Measurements from ENCODE around the gene ITFG2. TPM values are rescaled to one million over a fixed set of nuclear protein-coding genes. Genes with fewer than 3 reads are reported as not detected.
"Not testable (repeated sequence)": the region's sequence is repeated elsewhere in the genome, so short reads cannot be mapped to it uniquely, and the experiment has no call there.

ITFG2 gene
- total and polyA plus RNA-seq, 7 experiments from 2014 or later: 50.4 to 156 (median 76.3) TPM

- CTCF ChIA-PET: interaction anchor here (0.9 kb wide), 1 partner anchor 8 kb away, joined by 3 read pairs; no protein-coding TSS in a partner anchor
- H3K36me3 ChIP-seq (ENCODE audit: control insufficient read depth in 2 of 3, insufficient read depth in 3 of 3, low read length in 3 of 3): peaks cover 0 to 14% (median 0%) of the 10 kb centered on the region in 3 experiments
- H3K4me3 ChIP-seq (ENCODE audit: low read length); H3K4me1 Mint-ChIP-seq; H3K4me1 ChIP-seq (ENCODE audit: control insufficient read depth in 2 of 2, insufficient read depth in 2 of 2, low read length in 2 of 2); H3K4me3 Mint-ChIP-seq; H3K9me3 Mint-ChIP-seq; POLR2A ChIA-PET; DNase-seq; ATAC-seq; H3K27ac ChIP-seq (ENCODE audit: low read depth, low read length); H3K27me3 ChIP-seq (ENCODE audit: control insufficient read depth in 2 of 2, insufficient read depth in 2 of 2, low read length in 2 of 2); H3K9me3 ChIP-seq (ENCODE audit: control insufficient read depth in 2 of 3, low read length in 3 of 3); H3K27ac Mint-ChIP-seq; intact Hi-C loops (cut with micrococcal nuclease); H3K27me3 Mint-ChIP-seq: not testable (repeated sequence)
- H3K36me3 Mint-ChIP-seq: peaks cover 0 to 28% (median 6%) of the 10 kb centered on the region in 5 donors
These were observed 50.9 kb downstream of the ITFG2 start for GRCh38 chr12:2863402-2863801.

GRCh38 chr12:2864198-2864597 is 51.7 kb downstream of the ITFG2 start:
- no peak for DNase-seq
- Mint-ChIP-seq H3K4me1 (peaks cover 0 to 12% (median 0%) of the 10 kb centered on the region in 7 donors), H3K4me3 (no peak overlapping the region), H3K9me3 (no peaks in the 10 kb centered on the region), H3K36me3 (peaks cover 0 to 33% (median 6%) of the 10 kb centered on the region in 5 donors), H3K27me3 (no peaks in the 10 kb centered on the region), H3K27ac (peak overlapping the region in 2 of 9 donors; percentile 5 to 18)
- Histone ChIP-seq H3K27me3 (ENCODE audit: control insufficient read depth in 2 of 2, insufficient read depth in 2 of 2, low read length in 2 of 2) (no peaks in the 10 kb centered on the region), H3K36me3 (ENCODE audit: control insufficient read depth in 2 of 3, insufficient read depth in 3 of 3, low read length in 3 of 3) (peaks cover 0 to 6% (median 0%) of the 10 kb centered on the region in 3 experiments), H3K9me3 (ENCODE audit: control insufficient read depth in 2 of 3, low read length in 3 of 3) (no peaks in the 10 kb centered on the region), H3K4me3 (ENCODE audit: low read length) (no peak overlapping the region), H3K27ac (ENCODE audit: low read depth, low read length) (no peak overlapping the region), H3K4me1 (ENCODE audit: control insufficient read depth in 2 of 2, insufficient read depth in 2 of 2, low read length in 2 of 2) (no peaks in the 10 kb centered on the region)
- ATAC-seq: no peak
- POLR2A ChIA-PET: no interaction called here
- intact Hi-C loops (cut with micrococcal nuclease): no loop called here
- CTCF ChIA-PET: interaction anchor here (0.9 kb wide), 1 partner anchor 9 kb away, joined by 3 read pairs; no protein-coding TSS in a partner anchor

DNA sequence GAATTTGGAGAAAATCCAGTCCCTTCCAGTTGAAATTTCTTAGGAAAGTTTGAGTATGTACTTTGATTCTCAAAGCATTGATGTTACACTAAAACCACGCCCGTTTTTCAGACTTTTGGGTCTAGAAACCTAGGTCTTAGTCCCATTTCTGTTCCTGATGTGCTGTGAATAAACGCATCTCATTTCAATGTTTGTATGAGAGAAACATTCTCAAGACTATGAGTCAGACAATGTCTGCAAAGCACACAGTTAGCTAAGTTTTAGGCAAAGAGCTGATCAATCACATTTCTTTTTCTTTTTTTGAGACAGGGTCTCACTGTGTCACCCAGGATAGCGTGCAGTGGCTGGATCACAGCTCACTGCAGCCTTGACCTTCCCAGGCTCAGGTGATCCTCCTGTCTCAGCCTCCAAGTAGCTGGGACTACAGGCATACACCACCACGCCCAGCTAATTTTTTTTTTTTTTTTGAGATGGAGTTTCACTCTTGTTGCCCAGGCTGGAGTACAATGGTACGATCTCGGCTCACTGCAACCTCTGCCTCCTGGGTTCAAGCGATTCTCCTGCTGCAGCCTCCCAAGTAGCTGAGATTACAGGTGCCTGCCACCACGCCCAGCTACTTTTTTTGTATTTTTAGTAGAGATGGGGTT is 56.6 kb downstream of the ITFG2 start:
- H3K4me1 ChIP-seq (ENCODE audit: control insufficient read depth in 2 of 2, insufficient read depth in 2 of 2, low read length in 2 of 2); DNase-seq; H3K4me3 ChIP-seq (ENCODE audit: low read length); H3K36me3 ChIP-seq (ENCODE audit: control insufficient read depth in 2 of 3, insufficient read depth in 3 of 3, low read length in 3 of 3); H3K4me3 Mint-ChIP-seq; ATAC-seq; H3K27ac ChIP-seq (ENCODE audit: low read depth, low read length); H3K9me3 Mint-ChIP-seq; H3K27me3 ChIP-seq (ENCODE audit: control insufficient read depth in 2 of 2, insufficient read depth in 2 of 2, low read length in 2 of 2); POLR2A ChIA-PET; H3K27me3 Mint-ChIP-seq; H3K9me3 ChIP-seq (ENCODE audit: control insufficient read depth in 2 of 3, low read length in 3 of 3): not testable (repeated sequence)
- Mint-ChIP-seq H3K4me1 (peaks cover 0 to 24% (median 0%) of the 10 kb centered on the region in 7 donors), H3K27ac (peak overlapping the region in 1 of 9 donors; percentile 88), H3K36me3 (peaks cover 0 to 27% (median 0%) of the 10 kb centered on the region in 5 donors)
- CTCF ChIA-PET: interaction anchor here (0.6 kb wide), 1 partner anchor 431 kb away, joined by 4 read pairs; no protein-coding TSS in a partner anchor
- intact Hi-C loops (cut with micrococcal nuclease): loop anchor here in 1 of 2 donors (1.0 kb wide), 1 partner anchor 7 kb away; no protein-coding TSS in a partner anchor

Other genes with a start within 250 kb of the ITFG2 start
- gene FKBP4, start 17.7 kb upstream of the ITFG2 start, total RNA-seq: 10 to 100 TPM; 47.4 to 95.4 (median 54.6) TPM
- 10 to 100 TPM; 27.3 to 39.6 TPM for gene FKBP4, start 17.7 kb upstream of the ITFG2 start, polyA plus RNA-seq
- gene NRIP2, start 22.4 kb downstream of the ITFG2 start, total RNA-seq: not detected
- 1 to 10 TPM; 1.6 to 2.0 TPM for gene NRIP2, start 22.4 kb downstream of the ITFG2 start, polyA plus RNA-seq
- gene TEX52, start 44.4 kb downstream of the ITFG2 start, total RNA-seq: not detected
- not detected for gene TEX52, start 44.4 kb downstream of the ITFG2 start, polyA plus RNA-seq
- gene FOXM1, start 64.5 kb downstream of the ITFG2 start, total RNA-seq: 10 to 100 TPM in 1 of 5 experiments, 1 to 10 TPM in 1, under 1 TPM in 2, not detected in 1; 0.35 to 77.2 (median 0.82) TPM
- not detected for gene FOXM1, start 64.5 kb downstream of the ITFG2 start, polyA plus RNA-seq
- gene RHNO1, start 64.6 kb downstream of the ITFG2 start, total RNA-seq: 10 to 100 TPM; 13.7 to 44.3 (median 28.7) TPM
- gene RHNO1, start 64.6 kb downstream of the ITFG2 start, polyA plus RNA-seq: 10 to 100 TPM; 49.4 to 53.6 TPM
- 1 to 10 TPM; 4.7 to 9.6 (median 7.4) TPM for gene TULP3, start 78.2 kb downstream of the ITFG2 start, total RNA-seq
- gene TULP3, start 78.2 kb downstream of the ITFG2 start, polyA plus RNA-seq: 1 to 10 TPM; 4.5 to 6.7 TPM
- gene TEAD4, start 146.7 kb downstream of the ITFG2 start, total RNA-seq: 1 to 10 TPM in 1 of 5 experiments, not detected in 4; 1.8 TPM
- gene TEAD4, start 146.7 kb downstream of the ITFG2 start, polyA plus RNA-seq: not detected